Omental fat pad (tissue), 4 donors: Measurements from ENCODE around the gene NOX3. TPM values are rescaled to one million over a fixed set of nuclear protein-coding genes. Genes with fewer than 3 reads are reported as not detected.

Experiments used
- ATAC-seq: fragments of 150-250 bp; one replicate; pipeline ENCODE4 v1.9.1; 2016; ENCODE audit warnings: mild to moderate bottlenecking, moderate library complexity; ENCODE audit not compliant: low FRiP score
- DNase-seq: peaks from one replicate; pipeline ENCODE4 v3.0.0-alpha.2; 2019; ENCODE audit warnings: low spot score
- CTCF ChIP-seq, 3 donors: fragments of 450-650 bp; IDR thresholded peaks; one replicate each; pipeline ENCODE4 v1.5.1; 2016 to 2017; ENCODE audit warnings: antibody characterized with exemption in 3 of 3, mild to moderate bottlenecking in 3 of 3, moderate library complexity in 2 of 3
- total RNA-seq, 4 donors: library from RNA; depleted of rRNA; stranded (reverse); fragments of >200 nt; gene quantifications; one replicate each; pipeline ENCODE4 v1.1.0, GENCODE V29; 2016

Gene NOX3
- total RNA-seq, 4 donors from 2014 or later: not detected

DNA sequence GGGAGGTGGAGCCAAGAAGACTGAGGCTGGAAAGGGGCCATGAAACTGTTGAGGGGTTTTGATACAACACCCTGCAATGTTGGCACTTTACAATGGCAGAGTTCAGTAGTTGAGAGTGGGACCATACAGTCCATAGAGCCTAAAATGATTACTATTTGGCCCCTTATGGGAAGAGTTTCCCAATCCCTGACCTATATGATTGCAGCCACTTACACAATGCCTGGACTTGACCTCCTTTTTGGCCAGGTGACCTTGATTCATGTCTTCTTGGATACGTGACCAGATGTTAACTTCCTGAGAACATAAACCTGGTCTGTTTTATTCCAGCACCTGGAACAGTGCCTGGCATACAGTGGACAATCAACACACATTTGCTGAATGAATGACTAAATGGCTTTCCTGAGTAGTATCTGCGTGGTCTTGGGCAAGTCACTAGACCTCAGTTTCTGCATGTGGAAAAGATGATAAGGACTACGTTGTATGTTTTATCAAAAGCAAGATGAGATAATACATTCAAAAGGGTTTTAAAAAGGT lies 58.4 kb downstream of the NOX3 start:
- no peak for ATAC-seq
- no peak for DNase-seq
- no peak for TF ChIP-seq CTCF (IDR thresholded peaks at IDR 0.05)

DNA sequence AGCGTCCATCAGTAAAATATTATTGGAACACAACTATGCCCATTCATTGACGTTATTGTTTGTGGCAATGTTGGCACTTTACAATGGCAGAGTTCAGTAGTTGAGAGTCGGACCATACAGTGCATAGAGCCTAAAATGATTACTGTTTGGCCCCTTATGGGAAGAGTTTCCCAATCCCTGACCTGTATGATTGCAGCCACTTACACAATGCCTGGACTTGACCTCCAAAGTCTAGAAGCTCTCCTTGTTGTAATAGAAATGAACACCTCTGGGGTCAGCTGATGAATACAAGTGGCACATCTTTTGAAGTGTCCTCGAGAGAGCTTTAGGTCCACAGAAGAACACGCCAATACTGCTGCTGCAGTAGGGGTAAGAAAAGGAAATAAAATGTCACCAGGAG lies 59.0 kb downstream of the NOX3 start:
- TF ChIP-seq CTCF (IDR thresholded peaks at IDR 0.05): no peak
- DNase-seq (no peak), ATAC-seq (no peak)

GRCh38 chr6:155395339-155395738 lies 60.3 kb downstream of the NOX3 start:
- DNase-seq (no peak), ATAC-seq (no peak)
- no peak for TF ChIP-seq CTCF (IDR thresholded peaks at IDR 0.05)

GRCh38 chr6:155389130-155389529 lies 66.5 kb downstream of the NOX3 start:
- ATAC-seq (no peak), DNase-seq (no peak)
- no peak for TF ChIP-seq CTCF (IDR thresholded peaks at IDR 0.05)

DNA sequence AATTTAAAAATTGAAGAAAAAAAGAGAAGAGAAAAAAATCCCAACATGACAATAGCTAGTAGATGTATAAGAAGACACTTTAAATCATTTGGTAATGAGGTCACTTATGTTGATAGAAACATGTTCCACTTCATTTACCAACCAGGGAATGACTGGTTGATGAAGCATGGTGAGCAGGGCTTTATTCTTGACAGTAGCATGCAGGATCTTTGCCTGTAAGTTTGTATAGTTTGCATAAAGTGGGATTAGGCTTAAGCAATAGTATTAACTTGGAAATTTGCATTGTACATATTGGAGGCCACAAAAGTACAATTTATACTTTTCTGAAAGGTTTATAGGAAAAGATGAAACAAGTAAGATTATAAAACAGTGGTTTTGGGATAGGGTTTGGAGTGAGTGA lies 67.0 kb downstream of the NOX3 start:
- DNase-seq (no peak), ATAC-seq (no peak)
- no peak for TF ChIP-seq CTCF (IDR thresholded peaks at IDR 0.05)

DNA sequence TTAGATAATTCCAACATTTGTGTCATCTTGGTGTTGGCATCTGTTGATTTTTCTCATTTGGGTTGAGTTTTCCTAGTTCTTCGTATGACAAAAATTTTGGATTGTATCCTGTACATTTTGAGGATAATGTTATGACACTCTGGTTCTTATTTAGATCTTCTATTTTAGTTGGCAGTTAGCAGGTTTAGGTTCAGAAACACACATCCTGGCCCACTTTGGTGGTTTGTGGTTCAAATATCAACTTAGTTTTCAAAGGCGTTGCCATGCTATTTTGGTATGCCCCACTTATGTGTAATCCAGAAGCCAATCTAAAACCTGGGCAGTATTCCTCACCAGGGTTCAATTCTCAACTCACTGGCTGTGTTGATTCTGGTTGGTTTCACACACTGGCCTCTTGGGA lies 68.2 kb downstream of the NOX3 start:
- no peak for TF ChIP-seq CTCF (IDR thresholded peaks at IDR 0.05)
- no peak for ATAC-seq
- DNase-seq: no peak

GRCh38 chr6:155384321-155384952 lies 71.2 kb downstream of the NOX3 start:
- DNase-seq (no peak), ATAC-seq (no peak)
- no peak for TF ChIP-seq CTCF (IDR thresholded peaks at IDR 0.05)
